NCI-H2081 treated with DMSO at 0.1 percent for 48 hours (cell line): Measurements from ENCODE around the gene BICC1.

Source experiments
- DNase-seq: peaks from one replicate; lab custom pipeline; 2025; lab: John Stamatoyannopoulos, UW

The BICC1 gene

DNA sequence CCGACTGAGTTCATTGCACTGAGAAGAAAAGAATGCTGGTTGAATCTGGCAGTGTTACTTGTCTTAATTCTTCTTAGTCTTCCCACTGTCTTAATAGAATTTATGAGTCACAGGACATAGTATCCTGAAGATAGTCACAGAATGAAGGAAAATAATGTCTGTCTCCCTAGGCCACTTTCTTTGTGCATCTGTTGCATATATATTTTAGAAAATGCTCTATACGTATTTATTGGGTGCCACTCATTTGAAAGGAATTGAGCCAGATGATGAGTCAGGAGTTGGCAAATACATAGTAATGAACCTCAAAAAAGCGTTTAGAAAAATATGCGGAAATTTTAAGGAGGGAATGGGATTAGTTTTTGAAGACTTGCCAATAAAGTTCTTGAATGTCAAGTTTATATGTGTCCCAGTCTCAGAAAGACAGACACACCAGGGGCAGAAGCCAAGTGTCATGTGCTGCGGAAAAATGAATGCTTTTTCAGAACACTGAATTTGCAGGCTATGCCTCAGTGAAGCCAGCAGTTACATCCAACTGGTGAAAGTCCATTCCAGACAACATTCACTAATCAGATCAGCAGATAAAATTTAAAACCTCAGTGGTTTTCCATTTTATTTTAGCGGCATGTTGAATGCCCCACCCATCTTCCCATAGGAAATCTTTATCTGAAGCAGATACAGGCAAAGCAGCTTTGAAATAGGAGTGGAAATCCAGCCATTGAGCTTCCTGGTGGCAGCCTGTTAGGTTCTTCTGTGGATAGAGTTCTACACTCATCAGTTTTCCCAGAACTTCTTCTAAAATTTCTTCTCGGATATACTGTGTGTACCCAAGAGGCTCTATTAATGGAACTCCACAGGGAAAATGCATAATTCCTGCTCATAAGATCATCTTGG lies 308.4 kb downstream of the BICC1 start:
- no peak for DNase-seq

DNA sequence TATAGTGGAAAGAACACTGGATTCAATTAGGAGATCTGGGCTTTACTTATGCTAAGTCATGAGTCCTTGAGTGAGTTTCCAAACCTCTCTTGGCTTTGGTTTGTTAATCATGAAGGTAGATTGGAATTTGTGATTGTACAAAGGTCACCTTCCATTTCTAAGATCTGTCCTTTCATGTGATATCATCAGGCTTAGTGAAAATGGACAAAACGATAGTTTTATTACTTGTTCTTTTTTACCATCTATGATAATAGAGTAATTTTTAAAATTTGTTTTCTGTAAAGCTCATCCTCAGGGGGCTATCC lies 309.0 kb downstream of the BICC1 start:
- no peak for DNase-seq

DNA sequence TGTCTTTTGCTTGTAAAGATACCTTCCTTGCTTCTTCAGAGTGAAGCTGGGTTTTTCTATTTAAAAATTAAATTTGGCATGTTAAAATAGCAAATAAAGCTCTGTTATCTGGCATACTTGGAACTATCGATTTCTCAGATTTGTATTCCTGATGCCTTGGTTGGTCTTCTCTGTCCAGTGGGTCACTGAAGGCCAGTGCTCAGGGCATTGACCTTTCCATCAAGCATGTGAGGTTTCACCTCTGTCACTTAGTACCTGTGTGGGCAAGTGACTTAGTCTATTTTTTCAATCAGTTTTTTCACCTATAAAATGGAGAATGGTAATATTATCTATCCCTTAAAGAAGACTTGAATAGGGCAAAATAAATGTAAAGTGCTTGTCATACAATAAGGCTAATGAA lies 311.3 kb downstream of the BICC1 start:
- DNase-seq = no peak

- no peak for DNase-seq
Measured at GRCh38 chr10:58824396-58824795, 311.7 kb downstream of the BICC1 start.

- no peak for DNase-seq
Measured at GRCh38 chr10:58826694-58827093, 314.0 kb downstream of the BICC1 start.

- DNase-seq = no peak
Measured at GRCh38 chr10:58827381-58827780, 314.7 kb downstream of the BICC1 start.

DNA sequence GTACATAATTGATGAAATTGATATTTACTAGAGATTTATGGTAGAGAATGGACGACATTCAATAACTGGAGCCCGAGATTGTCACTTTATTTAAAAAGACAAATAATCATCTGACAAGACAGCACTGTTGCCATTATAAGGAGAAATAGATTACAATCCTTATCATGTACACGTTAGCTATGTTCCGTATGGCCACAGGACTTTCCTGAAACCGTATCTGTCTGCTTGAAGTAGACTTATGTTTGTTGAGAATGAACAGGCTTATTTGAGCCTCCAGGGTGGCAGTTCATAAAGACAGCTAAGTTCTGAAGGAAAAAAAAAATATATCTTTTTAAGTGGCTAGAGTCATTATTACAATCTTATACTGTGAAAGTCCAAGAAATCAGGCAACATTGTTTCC lies 317.2 kb downstream of the BICC1 start:
- DNase-seq = no peak

DNA sequence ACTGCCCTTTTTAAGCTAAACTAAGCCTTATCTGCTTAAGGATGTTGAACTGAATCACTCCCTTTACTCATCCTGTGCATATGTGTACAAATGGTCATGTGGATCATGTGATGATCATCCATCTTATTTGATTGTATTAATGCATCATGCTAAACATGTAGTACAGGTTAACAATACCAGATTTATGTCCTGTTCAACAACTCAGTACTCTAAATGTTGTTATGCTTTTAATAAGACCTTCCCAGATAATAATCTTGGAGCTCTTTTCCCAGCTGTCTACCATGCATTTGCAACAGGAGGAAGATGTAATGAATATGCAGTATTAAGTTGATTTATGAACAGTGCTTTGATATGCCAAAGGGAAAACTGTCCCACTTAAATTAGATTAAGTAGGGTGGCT lies 318.0 kb downstream of the BICC1 start:
- no peak for DNase-seq

GRCh38 chr10:58833771-58834561 lies 321.3 kb downstream of the BICC1 start:
- no peak for DNase-seq

DNA sequence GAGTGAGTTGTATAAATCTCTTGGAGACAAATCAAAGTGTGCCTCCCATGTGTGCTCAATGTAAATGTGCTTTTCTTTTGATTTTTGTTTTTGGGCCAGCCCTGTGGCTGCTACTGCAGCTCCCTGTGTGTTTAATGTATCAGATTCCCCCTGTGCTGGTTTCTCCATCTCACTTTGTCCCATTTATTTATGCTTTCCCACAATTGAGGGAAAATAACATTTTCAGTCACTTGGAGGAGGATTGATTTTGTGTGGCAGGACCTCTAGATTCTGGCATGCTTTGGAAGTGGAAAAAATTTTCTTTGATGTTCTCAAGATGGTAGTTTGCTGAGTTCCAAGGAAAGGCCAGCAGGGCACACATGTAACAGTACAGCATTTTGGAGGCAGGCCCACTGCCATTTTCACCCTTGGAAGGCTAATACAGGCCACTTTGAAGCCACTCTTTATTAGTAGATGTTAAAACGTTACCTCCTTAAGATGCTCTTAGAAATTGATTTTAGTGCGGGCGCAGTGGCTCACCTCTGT lies 323.6 kb downstream of the BICC1 start:
- no peak for DNase-seq

- DNase-seq = no peak
Measured at GRCh38 chr10:58836991-58837575, 324.4 kb downstream of the BICC1 start.

DNA sequence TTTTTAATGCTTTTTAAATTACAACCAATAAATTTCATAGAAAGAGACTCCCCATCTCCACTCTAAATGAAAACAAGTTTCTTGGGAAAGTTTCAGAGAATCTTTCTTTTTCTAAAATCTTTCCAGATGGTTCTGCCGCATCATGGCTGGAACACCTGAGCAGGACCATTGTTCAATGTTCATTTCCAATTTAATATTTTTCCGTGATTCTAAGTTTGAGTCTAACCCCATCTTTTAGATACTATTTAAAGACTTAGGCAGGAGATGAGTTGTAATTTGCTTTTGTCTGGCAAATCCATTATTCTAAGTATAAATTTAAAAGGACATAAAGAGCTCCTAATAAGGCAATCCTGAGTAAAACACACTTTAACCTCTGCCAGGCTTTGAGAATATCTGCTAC lies 325.2 kb downstream of the BICC1 start:
- no peak for DNase-seq

- no peak for DNase-seq
Measured at GRCh38 chr10:58838561-58839208, 326.0 kb downstream of the BICC1 start.

DNA sequence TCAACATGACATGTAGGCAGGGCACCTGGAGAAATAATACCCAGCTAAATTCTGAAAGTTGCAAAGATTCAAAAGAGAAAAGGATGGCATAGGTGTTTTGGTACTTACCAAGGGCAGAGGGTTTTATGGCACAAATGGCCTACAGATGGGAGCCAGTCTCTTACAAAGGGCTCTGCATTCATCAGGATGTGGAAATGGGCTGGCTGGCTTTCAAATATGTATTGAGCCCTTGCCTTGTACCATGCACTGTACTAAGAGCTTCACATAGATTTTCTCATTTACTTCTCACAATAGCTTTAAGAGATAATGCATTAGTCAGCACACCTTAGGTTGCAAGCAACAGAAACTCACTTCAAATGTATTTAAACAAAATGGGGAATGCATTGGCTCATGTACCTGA lies 327.1 kb downstream of the BICC1 start:
- DNase-seq = no peak

GRCh38 chr10:58840840-58841435 lies 328.3 kb downstream of the BICC1 start:
- no peak for DNase-seq

- no peak for DNase-seq
Measured at GRCh38 chr10:58842860-58843376, 330.2 kb downstream of the BICC1 start.

- DNase-seq = no peak
Measured at GRCh38 chr10:58843760-58844159, 331.1 kb downstream of the BICC1 start.

GRCh38 chr10:58844680-58845079 lies 332.0 kb downstream of the BICC1 start:
- no peak for DNase-seq

GRCh38 chr10:58846856-58847255 lies 334.2 kb downstream of the BICC1 start:
- DNase-seq = no peak

- no peak for DNase-seq
Measured at GRCh38 chr10:58851606-58852005, 338.9 kb downstream of the BICC1 start.

GRCh38 chr10:58853668-58854067 lies 341.0 kb downstream of the BICC1 start:
- DNase-seq = no peak

DNA sequence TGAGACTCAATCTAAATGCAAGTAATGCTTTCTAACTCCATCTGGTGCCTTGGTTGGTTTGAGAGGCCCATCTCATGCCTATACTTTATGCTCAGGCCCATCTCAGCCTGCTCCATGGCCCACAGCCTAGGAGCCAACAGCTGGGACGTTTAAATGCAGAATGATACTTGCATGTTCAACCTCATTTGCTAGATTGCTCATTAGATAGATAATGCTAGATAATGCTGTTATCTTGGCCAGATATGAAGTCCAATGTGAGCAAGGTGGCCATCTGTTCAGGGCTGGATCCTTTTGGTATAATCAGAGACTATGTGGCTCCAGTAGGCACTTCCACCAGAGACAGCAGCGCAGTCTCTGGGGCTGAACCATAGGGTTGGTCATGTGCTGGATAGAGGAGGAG lies 342.1 kb downstream of the BICC1 start:
- DNase-seq = no peak
